ENCODE results near the gene MOB3A. TPM values are rescaled to one million over a fixed set of nuclear protein-coding genes. Genes with fewer than 3 reads are reported as not detected.

MOB3A gene
- total RNA-seq, 1 donor from 2014 or later: 13.1 TPM

GRCh38 chr19:2081873-2082810 is 14.0 kb downstream of the MOB3A start:
- no peak for DNase-seq (ENCODE audit: low read depth in 2 of 2)

- no peak for DNase-seq (ENCODE audit: low read depth in 2 of 2)
Measured at GRCh38 chr19:2080336-2080988, 15.7 kb downstream of the MOB3A start.

DNA sequence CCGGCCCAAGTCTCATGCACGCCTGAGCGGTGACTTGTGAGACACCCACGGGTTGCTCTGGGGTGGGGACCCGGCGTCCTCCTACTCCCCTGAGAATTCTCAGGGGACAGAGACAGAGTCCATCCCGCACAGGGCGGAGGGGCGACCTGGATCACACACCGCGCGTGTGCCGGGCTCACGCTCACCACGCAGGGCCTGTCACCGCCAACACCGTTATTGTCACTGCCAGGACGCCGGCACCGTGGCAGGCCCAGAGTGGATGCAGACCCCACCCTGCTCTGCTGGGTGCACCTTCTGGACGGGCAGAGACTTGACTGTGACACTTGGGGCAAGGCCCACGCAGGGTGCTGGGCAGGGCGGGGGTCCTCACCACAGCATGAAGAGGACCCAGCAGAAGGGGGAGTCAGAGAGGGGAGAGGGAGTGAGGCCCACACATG is 16.2 kb downstream of the MOB3A start:
- no peak for DNase-seq (ENCODE audit: low read depth in 2 of 2)

GRCh38 chr19:2079076-2079864 is 16.9 kb downstream of the MOB3A start:
- DNase-seq (ENCODE audit: low read depth in 2 of 2): no peak

GRCh38 chr19:2077833-2078619 is 18.1 kb downstream of the MOB3A start:
- no peak for DNase-seq (ENCODE audit: low read depth in 2 of 2)

DNA sequence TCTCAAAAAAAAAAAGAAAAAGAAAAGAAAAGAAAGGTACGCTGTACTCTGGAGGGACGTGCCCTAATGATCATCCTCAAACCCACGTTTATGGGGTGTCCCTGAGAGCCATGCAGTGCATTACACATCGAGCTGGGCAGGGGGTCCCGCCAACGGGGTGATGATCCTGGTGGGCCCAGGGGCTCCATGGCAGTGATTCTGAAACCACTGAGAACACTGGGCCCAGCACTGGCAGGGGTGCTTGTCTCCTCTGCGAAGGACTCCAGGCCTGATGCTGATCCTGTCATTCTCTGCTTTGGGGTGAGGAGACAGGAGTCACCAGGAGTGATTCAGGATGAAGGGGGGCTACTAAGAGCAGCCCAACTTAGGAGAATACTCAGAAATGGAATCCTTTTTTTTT is 18.7 kb downstream of the MOB3A start:
- no peak for DNase-seq (ENCODE audit: low read depth in 2 of 2)

GRCh38 chr19:2076526-2076944 is 19.6 kb downstream of the MOB3A start:
- DNase-seq (ENCODE audit: low read depth in 2 of 2): no peak

DNA sequence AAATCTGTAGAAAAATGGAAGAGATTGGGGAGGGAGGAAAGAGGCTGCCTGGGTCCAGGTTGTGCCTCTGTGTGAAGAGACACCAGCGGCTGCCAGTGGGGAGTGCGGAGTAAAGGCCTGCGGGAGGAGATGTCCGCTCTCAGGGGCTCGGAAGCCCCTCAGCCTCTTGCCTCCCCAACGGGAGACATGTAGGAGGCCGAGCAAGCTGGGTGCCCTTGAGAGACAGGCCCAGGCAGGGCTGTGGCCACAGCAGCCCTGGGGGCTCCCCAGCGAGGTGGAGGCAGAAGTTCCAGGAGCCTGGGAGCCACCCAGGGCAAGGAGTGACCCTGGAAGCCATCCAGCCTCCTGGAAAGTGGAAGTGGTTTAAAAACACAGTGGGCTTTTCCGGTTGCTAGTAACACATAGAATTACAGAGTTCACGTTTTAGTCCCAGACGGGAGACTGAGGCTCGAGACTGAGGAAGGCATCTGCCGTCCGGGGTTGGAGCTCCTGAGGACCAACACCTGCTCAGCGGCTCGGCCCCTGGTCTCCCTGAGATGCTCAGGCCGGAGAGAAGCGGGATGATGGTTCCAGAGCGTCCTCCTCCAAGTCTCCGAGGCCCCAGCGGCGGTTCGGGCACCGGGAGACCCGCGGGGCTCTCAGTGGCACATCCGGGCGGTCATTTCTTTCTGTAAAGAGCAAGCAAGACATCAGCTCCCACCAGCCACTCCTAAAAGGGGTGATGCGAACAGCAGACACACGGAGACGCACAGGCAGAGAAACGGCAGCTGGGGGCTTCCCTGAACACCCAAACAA is 23.2 kb downstream of the MOB3A start:
- DNase-seq (ENCODE audit: low read depth in 2 of 2): no peak

DNA sequence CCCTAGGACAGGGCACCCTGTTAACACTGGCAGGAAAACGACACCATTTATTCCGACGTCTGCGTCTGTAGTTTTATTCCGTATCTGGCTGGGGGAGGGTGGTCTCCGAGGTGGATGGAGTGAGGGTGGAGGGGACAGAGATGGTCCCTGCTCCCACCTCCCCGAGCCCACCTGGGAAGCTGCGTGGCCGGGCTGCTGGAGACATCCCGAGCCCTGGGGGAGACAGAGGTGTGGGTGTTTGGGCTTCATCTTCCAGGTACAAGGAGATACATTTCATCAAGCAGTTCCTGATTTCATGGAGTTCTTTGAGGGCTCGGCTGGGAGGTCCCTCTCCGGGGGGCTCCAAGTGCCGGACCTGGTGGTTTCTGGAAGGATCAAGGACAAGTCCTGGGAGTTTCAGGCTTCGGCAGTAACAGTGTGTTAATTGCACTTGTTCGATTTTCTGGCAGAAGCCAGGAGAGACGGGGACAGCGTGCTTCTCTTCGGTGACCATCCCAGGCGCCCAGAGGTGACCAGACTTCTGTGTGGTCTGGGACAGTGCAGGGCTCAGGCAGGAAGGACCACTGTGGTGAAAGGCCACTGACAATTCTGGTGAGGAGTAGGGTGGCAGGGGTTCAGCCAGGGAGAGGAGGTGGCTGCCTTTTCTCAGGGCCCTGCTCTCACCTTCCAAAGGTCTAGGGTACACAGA is 25.0 kb downstream of the MOB3A start:
- DNase-seq (ENCODE audit: low read depth in 2 of 2): no peak

DNA sequence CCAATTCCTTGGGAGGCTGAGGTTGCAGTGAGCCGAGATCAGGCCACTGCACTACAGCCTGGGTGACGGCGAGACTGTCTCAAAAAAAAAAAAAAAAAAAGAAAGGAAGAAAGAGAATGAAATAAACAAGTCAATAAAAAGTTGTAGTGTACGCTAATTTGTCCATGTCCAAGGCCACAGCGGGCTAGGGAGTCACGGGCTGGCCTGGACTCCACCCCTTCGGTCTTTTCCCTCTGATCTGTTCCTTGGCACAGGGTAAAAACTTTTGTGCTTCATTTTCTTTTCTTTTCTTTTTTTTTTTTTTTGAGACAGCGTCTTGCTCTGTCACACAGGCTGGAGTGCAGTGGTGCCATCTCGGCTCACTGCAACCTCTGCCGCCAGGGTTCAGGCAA is 25.7 kb downstream of the MOB3A start:
- DNase-seq (ENCODE audit: low read depth in 2 of 2): no peak

- DNase-seq (ENCODE audit: low read depth in 2 of 2): no peak
Measured at GRCh38 chr19:2064788-2065524, 31.2 kb downstream of the MOB3A start.

GRCh38 chr19:2064395-2064787 is 31.7 kb downstream of the MOB3A start:
- no peak for DNase-seq (ENCODE audit: low read depth in 2 of 2)

DNA sequence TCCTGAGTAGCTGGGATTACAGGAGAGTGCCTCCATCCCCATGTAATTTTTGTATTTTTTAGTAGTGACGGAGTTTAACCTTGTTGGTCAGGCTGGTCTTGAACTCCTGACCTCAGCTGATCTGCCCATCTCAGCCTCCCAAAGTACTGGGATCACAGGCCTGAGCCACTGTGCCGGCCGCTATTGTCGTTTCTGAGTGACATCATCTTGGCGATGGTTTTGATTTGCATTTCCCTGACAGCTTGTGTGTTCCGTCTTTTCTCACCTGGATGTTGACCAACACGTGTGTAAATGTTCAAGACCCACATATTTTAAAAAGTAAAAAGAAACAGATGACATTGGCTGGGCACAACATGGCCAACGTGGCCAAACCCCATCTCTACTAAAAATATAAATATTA is 32.3 kb downstream of the MOB3A start:
- no peak for DNase-seq (ENCODE audit: low read depth in 2 of 2)

DNA sequence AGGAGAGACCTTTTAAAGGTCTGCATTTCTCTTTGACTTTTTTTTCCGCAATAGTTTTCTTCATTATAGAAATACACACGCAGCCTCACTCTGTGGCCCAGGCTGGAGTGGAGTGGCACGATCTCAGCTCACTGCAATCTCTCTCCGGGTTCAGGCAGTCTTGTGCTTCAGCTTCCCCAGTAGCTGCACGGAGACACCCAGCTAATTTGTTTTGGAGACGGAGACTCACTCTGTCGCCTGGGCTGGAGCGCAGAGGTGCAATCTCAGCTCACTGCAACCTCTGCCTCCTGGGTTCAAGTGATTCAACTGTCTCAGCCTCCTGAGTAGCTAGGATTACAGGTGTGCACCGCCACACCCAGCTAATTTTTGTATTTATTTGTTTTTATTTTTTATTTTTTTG is 33.4 kb downstream of the MOB3A start:
- DNase-seq (ENCODE audit: low read depth in 2 of 2): no peak

GRCh38 chr19:2062389-2062729 is 33.8 kb downstream of the MOB3A start:
- DNase-seq (ENCODE audit: low read depth in 2 of 2): no peak

GRCh38 chr19:2061495-2062388 is 34.4 kb downstream of the MOB3A start:
- peak; percentile 98 to 99 for DNase-seq (ENCODE audit: low read depth in 2 of 2)

GRCh38 chr19:2060884-2061494 is 35.1 kb downstream of the MOB3A start:
- peak; percentile 67 to 86 for DNase-seq (ENCODE audit: low read depth in 2 of 2)
